TTC549 (cell line): ENCODE results near the gene RGL1.

Source experiments
- FAIRE-seq: peaks from 2 replicates; lab custom pipeline; 2012; peaks lifted over from hg19 to GRCh38; lab: Jason Lieb, UNC

The RGL1 gene

DNA sequence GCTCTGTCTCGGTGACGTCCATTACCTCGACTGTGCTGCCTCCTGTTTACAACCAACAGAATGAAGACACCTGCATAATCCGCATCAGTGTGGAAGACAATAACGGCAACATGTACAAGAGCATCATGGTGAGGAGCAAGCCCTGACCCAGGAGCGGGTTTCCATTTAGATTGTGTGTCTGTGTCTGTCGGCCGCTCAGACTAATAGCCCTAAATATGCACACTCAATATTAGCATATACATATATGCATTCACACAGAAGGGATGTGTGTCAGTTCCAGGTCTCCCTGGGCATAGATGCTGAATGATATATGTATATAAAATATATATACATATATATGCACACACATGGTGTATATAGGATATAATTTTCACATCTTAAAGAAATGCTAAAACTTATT, 111.7 kb downstream of the RGL1 start:
- FAIRE-seq: no peak

DNA sequence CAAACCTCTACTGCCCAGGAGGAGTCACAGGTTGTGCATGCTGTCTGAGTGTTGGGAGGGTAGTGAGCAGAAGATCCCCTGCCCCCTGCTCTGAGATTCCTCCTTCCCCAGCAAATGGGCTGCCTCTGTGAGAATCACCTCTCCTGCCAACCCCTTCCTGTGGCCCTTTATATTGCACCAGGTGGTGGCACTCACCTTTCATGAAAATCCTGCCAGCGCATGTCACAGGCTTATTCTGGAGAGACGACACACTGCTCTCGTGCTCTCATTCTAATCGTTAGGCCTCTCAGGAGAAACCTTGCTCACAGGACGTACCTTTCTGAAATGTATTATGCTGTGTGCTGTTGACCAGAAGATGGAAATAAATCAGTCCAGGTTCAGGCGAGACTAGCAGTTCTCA, 113.7 kb downstream of the RGL1 start:
- no peak for FAIRE-seq

DNA sequence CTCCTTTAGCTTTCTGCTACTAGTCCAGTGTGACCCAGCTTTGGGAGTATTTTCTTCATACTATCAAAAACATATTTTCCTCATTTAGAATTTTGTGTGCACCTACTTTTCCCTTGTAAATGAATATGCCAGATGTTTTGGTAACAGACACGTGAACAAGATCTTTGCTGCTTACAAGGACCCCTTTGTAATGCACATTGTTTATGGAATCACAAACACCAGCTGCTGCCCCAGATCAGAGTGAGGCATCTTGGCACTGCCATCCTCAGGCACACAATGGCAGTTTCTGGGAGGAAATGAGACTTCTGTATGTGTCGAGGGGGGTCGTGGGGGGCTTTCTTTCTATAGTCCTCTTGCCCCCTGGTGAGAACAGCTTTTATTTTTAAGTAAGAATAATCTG, 115.7 kb downstream of the RGL1 start:
- no peak for FAIRE-seq

DNA sequence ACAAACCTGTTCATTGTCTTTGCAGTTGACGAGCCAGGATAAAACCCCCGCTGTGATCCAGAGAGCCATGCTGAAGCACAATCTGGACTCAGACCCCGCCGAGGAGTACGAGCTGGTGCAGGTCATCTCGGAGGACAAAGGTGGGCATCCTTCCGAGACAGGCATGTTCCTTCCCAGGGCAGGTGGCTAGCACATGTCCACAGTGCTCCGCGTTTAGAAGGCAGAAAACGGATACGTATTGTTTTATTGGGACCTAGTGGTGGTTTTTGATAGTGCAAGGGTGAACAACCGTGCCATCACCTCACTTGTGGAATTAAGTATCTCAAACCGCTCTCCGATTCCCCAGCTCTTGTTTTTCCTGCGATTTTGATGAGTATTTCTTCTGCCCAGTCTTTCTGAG, 117.3 kb downstream of the RGL1 start:
- no peak for FAIRE-seq

DNA sequence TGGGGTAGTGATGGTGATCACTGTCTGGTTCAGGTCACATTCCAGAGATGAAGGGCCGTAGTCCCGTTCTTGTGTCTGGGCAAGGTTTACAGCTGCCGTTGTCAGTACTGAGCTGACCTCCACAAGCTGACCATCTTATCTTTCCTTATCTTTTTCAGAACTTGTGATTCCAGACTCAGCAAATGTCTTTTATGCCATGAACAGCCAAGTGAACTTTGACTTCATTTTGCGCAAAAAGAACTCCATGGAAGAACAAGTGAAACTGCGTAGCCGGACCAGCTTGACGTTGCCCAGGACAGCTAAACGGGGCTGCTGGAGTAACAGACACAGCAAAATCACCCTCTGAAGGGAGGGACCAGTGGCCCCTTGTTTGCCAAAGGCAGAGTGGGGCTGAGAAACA, 121.0 kb downstream of the RGL1 start:
- no peak for FAIRE-seq

DNA sequence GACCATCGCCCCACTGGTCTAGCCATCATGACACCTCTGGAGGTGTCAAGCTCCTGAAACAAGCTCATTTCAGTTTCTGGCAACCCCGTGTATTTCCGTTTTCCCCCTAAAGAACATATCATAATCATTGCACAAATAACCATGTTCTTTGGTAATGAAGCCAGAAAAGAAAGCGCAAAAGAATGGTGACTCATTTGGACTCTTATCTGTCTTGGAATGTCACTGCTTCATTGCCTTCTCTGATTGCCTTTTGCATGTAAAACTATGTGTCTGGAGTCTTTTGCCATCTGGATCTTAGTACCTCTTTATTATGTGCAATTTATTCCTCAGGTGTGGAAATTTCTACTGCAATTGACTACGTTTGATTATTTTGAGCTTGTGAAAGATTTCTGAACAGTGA, 122.1 kb downstream of the RGL1 start:
- FAIRE-seq: no peak

DNA sequence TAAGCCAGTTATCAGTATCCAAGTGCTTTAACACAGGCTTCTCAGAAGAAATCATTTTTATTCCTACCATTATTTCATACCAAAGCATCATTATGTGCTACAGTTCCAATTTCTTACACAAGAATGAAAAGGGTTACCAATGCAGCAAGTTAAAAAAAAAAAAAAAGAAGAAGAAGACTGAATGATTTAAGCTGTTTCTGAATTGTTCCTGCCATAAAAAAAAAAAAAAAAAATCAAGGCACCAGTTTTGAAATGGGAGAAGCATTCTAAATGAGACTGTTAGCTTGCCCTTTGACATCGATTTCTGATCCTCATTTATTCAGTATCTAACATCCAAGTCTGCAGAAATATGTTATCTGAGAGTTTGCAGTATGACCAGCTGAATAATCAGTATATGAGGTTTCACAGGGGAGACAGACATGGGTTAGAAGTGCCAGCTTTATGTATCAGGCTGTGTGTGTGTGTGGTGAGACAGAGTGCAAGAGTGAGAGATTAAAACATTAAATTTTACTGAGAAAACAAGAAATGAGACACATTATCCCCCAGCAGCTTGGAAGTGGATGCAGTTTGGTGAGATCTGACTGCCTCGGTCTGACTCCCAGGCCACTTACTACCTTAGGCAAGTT, 126.8 kb downstream of the RGL1 start:
- FAIRE-seq: no peak

DNA sequence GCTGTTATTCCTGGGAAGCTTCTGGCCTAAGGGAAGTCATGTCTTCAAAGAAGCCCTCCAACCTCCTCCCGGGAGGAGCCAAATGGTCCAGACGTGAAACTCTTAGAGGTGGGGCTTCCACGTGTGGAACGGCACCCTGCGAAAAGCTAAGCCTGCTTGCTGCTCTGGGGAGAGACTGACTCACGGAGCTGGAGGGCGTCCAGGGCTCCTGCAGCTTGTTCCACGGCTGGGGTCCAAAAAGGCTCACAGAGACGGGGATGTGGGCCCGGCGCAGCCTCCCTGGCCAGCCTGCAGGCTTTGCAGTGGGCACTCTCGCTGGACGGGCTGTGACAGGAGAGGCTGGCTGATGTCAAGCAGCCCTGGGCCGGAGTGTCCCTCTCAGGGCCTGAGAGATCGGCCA, 127.5 kb downstream of the RGL1 start:
- no peak for FAIRE-seq

DNA sequence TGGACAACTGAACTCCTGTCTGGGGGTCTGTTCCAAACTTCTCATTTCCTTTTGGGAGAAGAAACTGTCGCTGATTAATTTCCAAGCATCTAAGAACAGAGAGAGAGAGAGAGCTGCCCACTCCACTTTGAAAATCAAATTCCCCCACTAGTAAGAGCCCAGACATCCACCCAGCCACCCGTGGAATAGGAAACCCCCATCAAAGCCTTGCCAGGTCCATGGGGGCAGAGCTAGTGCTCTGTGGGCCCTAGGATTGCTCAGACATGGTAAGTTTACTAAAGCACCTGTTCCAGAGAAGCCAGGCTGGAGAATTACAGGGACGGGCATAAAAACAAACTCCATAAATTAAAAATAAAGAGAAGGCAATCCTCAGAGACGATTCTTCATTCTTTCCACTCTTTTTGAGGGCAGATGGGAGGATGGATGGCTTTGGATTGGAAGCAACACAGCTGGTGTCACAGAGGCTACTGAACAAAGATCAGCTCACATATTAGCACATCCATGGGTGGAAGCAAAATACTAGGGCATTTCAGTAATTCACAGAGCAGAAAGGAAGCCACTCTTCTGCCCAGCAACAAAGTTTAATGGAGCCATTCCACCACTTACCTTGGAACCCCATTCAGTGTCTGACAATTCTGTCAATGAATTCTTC, 128.7 kb downstream of the RGL1 start:
- no peak for FAIRE-seq

DNA sequence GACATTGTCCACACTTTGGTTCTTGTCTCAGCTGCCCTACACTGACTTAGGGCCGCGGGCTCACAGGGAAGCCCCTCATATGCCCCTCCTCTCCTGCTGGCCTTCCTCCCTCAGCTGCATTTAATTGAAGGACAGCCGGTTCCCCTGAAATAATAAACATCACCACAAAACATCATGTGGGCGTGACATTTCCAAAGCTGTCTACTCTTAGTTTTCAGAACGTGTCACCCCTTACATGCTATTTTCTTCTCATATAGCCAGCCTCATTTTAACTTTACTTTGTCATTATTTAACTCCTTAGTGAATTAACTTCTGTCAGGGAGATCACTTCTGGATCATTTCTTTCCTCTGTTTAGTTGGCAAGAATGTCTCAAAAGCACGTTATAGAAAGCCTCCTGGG, 129.4 kb downstream of the RGL1 start:
- FAIRE-seq: no peak

DNA sequence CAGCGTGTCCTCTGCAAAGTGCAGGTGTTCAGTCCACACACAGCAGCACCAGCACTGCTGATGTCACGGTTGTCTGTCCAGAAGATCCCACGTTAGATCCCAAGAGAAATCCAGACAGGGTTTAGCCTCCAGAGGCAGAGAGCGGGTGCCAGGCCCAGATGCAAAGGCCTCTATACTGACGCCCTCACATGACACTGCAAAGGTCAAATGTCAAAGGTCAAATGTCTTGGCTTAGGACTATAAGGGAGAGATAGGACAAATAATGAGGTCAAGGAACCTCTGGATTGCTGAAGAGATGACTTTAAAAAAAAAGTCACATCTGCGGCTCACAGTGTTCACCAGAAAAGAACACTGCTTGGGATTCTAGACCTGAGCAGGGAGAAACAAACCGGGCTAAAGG, 131.1 kb downstream of the RGL1 start:
- no peak for FAIRE-seq

DNA sequence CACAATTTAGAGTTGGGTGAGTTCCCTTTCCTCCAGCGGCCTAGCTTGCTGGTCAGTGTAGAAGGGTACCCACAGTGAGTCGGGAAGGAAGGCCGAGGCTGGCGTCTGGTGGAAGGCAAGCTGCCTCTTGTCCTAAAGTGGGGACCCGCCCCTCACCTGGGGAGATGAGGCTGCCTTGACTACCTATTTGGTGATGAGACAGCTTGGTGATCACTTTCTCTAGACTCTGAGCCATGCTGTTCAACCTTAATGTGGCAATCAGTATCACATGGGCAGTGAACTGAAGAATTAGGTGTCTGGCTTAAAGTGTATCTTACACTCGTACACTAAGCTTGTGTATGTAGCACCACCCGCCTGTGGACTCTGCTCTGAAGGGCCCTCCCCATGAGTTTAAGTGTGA, 131.9 kb downstream of the RGL1 start:
- no peak for FAIRE-seq

DNA sequence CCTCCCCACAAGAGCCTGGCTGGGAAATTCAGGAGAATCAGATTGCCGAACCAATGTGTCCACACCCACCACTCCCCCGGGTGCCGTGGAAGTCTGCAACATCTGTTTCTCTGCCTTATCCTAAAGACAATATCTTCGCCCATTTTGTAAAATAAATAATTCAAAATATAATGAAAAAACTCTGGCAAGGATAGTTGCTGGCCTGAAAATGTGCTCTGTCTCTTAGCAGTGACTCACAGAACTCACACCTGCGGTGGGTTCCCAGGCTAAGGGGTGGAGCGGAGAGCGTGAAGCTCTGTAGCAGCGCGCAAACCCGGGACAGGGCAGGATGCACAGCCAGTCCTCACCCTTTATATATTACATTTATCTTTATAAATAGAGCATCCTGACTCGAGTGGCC, 132.7 kb downstream of the RGL1 start:
- FAIRE-seq: no peak

DNA sequence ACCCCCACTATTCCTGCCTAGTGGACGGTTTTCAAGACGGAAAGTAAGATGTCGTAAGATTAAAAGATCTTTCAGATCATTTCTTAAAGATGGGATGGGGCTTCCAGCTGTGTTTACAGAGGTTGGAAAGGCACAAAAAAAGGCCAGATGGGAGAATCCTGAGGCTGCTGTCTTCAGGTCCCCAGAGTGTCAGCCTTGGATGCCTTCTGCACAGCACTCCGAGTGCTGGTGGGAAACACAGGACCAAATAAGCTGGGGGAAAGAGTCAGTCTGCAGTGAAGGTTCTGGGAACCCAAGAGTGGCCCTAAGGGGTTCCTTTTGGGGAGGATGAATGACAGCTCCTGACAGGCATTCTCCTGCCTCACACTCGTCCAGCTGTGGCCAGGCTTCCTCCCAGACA, 136.1 kb downstream of the RGL1 start:
- FAIRE-seq: no peak

DNA sequence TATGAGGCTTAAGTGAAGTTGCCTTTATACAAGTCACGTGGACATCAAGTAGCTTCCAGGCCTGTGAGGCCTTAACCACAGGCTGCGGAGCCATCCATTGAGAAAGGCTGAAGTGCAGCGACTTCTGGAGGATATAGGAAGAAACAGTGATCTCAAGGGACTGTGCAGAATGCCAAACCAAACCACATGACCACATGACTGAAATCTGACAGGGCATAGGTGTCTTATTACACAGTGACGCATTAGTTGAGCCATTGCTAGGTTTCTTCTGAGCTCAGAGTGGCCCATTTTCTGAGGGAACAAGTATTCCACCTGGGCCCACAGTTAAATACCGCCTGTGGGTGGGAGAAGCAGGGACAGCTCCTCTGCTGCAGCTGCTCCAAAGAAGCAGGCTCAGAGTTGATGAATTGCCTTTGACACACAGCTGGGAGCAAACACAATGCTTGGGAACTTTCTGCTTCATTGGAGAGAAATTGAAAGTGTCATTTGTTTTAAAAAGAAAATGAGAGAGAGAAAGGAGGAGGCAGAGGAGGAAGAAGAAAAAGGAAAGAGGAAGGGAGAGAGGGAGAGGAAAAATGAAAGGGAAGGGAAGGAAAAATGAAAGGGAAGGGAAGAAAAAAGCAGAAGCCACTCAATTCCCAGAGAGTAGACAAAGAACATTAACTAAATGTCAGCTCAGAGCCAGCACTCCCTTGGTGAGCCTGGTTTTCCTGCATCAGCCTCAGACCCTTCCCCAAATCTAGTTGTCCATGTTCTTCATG, 138.2 kb downstream of the RGL1 start:
- no peak for FAIRE-seq

DNA sequence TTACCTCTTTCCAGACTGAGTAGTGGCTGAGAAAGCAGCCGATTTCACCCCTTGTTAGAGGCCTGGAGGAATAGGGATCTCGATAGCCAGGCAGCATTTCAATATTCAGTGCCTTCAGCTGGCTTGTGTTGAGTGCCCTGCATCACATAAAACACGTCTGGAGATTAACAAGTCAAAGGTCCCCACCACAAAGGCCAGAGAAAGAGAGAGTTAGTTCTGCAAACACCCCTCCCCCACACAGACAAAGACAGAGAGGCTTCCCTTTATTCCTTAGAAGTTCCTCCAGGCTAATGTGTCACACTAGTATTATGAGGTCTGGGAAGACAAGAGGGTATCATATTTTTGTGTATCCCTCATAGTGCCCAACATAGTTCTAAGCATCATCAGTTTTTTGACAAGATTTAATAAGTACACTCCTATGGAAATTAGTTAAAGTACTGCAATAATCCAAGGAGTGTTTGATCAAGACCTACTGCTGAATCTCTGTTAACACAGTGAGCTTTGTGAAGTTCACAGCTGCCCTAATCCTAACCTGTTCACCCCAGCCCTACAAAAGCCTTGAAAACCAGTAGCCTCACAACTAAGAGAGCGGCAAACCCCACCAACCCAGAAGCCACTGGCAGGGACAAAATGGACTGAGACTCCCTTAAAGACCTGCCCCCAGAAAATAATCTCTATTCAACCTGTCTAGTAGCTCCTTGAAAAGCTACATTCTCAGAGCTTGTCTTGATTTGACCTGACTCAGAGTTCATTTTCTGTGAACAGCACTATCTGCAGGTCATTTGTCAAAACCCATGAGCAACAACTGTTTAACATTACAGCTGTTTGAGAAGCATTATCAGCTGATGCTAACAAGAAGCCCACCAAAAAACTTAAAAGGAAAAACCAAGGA, 140.8 kb downstream of the RGL1 start:
- FAIRE-seq: no peak

DNA sequence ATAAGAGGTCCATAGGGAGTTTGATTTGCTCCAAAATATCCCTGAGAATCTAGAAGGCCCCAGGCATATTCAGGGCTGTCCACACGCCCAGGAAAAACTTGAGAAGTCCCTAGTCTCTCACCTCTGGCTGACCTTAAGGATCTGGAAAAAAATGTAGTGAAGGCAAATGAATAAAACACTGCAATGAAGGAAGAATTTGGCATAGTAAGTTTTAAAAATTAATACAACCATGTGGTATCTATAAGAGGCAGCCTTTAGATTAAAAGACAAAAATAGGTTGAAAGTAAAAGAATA, 141.3 kb downstream of the RGL1 start:
- no peak for FAIRE-seq

DNA sequence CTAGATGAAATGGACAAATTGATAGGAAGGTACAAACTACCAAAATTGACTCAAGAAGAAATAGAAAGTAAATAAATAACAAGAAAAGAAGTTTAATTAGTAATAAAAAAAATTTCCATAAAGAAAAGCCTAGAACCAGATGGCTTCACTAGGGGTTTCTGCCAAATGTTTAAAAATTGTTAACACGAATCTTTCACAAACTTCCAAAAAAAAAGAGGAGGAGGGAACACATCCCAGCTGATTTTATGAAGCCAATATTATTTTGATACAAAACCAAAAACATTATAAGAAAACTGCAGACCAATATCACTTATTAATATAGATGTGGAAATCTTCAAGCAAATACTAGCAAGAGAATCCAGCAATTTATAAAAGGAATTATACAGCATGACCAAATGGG, 143.1 kb downstream of the RGL1 start:
- FAIRE-seq: peak; percentile 89

DNA sequence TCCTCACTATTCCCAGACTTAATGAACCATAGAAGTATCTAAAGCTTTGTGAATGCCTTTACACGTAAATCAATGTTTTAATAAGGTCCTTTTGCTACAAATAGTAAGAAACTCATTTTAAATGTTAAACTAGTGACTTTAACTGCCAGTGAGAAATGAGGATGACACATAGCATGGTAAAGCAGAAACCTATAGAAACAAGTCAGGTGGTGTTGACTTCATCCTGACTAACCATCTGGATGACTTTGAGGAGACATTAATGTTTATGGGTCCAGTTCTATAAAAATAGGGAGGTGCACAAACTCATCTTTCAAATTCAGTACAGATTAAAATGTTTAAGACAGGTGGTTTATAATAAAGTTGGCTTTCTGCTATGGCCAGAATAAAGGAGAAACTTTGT, 147.2 kb downstream of the RGL1 start:
- FAIRE-seq: no peak

DNA sequence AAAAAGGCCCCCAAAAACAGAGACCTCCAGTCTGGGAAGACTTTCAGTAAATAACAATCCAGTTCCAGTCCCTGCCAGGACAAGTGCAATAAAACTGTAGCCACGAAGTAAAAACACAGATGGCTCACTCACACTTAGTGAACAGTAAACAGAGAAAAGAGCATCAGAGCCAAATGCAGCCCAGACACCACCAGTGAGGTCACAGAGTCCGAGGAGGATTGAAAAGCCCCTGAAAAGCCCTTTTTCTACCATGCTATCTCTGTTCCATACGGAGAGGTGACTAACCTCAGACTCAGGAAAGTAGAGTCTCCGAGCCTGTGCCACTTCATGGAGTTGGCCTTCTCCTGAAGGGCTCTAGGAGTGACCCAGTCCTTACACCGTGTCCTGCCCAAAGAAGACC, 148.1 kb downstream of the RGL1 start:
- FAIRE-seq: no peak

DNA sequence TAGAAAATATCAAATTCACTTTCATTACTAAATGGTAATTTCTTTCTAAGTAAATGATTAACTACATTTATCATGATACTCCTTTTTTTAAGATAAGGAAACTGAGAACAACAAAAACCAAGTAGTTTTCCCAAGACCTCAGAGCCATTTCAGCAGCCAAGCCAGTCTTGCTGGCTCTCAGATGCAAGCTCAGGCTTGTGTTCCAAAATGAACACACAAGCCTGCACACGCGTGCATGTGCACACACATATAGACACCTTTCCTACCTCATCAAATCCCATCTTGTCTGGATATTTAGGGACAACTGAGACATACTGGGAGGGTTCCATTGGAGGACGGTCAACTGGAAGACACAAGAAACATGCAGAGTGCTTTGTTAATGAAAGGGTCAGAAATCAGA, 149.6 kb downstream of the RGL1 start:
- no peak for FAIRE-seq

DNA sequence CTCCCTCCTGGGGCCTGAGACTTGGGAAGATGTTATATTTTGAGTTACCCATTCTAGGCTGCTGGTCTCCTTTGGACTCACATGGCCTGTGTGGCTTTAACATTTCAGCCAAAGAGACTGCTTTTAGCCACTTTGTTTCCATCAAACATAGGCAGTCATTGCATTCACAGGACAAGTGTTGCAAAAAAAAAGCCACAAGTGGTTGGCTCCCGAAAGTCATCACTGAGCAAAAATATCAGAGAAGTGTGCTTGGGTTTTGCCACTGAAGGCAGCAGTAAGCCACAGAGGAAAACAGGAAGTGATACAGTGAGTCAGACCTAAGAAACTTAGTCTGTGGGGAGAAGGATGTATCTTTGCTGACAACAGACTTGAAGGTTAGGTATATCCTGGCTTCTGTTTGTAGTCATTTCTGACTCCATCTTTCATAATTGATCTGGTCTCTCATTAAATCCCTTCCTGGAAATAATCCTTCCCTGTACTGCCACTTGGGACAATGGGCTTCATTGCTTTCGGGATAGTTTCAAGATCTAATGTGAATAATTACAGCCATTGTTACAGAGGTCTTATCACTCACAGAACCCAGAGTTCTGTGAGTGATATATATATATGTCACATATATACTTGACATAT, 151.8 kb downstream of the RGL1 start:
- no peak for FAIRE-seq
